ENCODE results near the gene CA6.

DNA sequence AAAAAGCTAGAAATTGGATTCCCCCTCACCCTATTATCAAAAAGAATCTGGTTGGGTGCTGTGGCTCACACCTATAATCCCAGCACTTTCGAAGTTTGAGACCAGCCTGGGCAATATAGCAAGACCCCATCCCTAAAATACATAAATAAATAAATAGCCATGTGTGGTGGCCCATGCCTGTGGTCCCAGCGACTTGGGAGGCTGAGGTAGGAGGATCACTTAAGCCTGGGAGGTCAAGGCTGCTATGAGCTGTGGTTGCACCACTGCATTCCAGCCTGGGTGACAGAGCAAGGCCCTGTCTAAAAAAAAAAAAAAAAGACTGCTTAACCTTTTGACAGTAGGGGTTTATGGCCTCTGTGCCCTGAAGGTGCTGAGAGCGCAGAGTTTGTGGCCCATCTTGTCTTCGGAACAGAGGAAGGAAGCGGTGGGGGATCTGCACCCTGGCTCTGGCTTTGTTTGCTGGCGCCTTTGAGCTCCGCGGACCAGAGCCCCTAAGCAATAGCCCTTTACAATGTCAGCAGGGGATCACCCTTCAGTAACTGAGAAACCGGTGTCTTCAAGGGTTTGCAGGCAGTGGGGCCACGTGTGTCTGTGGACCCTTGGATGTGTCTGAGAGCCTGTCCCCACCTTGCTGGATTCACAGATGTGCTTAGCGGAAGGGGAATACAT lies 58.5 kb downstream of the CA6 start:
- TF ChIP-seq ETV6 (CRISPR knock-in tag; IDR thresholded peaks at IDR 0.05) = no peak
- TF ChIP-seq MXD4 (CRISPR knock-in tag; IDR thresholded peaks at IDR 0.05; ENCODE audit: borderline replicate concordance) = no peak
- TF ChIP-seq, protein P1, sequence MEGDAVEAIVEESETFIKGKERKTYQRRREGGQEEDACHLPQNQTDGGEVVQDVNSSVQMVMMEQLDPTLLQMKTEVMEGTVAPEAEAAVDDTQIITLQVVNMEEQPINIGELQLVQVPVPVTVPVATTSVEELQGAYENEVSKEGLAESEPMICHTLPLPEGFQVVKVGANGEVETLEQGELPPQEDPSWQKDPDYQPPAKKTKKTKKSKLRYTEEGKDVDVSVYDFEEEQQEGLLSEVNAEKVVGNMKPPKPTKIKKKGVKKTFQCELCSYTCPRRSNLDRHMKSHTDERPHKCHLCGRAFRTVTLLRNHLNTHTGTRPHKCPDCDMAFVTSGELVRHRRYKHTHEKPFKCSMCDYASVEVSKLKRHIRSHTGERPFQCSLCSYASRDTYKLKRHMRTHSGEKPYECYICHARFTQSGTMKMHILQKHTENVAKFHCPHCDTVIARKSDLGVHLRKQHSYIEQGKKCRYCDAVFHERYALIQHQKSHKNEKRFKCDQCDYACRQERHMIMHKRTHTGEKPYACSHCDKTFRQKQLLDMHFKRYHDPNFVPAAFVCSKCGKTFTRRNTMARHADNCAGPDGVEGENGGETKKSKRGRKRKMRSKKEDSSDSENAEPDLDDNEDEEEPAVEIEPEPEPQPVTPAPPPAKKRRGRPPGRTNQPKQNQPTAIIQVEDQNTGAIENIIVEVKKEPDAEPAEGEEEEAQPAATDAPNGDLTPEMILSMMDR (IDR thresholded peaks at IDR 0.05) = no peak
- TF ChIP-seq, protein P2, sequence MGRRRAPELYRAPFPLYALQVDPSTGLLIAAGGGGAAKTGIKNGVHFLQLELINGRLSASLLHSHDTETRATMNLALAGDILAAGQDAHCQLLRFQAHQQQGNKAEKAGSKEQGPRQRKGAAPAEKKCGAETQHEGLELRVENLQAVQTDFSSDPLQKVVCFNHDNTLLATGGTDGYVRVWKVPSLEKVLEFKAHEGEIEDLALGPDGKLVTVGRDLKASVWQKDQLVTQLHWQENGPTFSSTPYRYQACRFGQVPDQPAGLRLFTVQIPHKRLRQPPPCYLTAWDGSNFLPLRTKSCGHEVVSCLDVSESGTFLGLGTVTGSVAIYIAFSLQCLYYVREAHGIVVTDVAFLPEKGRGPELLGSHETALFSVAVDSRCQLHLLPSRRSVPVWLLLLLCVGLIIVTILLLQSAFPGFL (CRISPR knock-in tag; IDR thresholded peaks at IDR 0.05; ENCODE audit: borderline replicate concordance) = no peak
- TF ChIP-seq ATF1 (CRISPR knock-in tag; IDR thresholded peaks at IDR 0.05) = no peak

Measured in WTC11 (cell line).